Measurements from ENCODE around the gene CCDC32.
"Not testable (repeated sequence)": the region's sequence is repeated elsewhere in the genome, so short reads cannot be mapped to it uniquely, and the experiment has no call there.

Gene CCDC32, protein sequence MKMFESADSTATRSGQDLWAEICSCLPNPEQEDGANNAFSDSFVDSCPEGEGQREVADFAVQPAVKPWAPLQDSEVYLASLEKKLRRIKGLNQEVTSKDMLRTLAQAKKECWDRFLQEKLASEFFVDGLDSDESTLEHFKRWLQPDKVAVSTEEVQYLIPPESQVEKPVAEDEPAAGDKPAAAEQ

DNA sequence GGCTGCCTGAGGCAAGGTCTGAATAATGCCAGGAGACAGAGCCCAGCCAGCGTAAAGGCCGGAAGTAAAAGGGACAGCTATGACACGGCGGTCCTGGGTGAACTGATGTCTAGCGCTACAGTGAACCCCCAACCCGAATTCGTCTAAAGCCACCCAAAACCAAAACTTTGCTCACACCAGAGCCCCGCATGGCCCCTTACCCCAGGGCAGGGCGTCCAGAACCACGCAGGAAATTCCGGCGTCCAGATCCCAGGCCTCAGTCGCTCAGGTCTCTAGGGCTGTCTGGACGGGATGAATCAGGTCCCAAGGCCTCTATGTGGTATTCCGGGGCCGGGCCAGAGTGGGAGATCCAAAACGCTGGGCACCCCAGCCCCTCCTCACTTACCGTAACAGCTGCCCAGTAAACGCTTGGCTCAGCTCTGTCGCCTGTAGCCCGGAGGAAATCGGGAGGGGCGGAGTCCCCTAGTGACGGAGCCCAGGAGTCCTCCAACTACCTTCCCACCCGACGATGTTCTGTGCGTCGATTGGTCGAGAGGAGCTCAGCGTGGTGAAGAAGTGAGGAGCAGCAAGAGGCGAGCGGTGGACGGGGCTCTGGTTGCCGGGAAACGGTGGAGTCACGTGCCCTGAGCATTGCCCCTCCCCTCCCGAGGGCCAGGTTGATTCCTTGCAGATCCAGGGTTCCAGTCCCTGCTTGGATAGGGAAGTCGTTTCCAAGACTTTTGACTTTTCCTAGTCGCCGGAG, at the start of gene CCDC32:
TSS of gene CCDC32 (minus strand) at position 452 of the 742 bp plus-strand sequence. CDS start 2,027 bp downstream, outside the sequence.
- peak; percentile 99 to 100 for DNase-seq

DNA sequence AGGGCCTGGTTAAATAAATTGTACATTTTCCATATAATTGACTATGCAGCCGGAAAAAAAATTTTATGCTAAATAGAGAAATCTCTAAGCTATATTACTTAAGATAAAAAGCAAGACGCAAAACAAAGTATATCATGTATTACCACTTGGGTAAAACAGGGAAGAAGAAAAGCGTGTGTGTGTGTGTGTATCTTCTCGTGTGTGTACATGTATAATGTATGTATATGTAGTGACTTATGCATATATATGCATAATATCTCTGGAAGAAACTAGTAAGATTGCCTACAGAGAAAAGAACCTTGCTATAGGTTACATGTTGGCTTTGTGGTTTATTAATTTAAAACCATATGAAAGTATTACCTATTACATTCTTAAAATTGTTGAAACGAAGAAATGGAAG, 48.2 kb upstream of the CCDC32 start:
- no peak for DNase-seq

DNA sequence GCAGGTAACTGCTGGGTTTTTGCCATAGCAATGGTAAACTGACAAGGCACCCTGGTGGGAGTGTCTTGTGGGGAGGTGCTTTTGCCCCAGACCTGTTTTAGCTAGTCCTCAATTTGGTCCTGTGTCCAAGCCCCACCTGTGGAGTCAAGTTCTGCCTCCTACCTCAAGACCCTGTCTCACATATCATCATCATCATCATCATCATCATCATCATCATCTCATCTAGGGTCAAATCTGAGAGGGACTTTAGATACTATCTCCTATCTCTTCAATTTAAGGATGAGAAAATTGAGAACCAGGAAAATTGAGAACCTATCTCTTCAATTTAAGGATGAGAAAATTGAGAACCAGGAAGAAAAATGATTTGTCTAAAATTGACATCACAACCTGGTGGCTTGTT, 39.1 kb upstream of the CCDC32 start:
- DNase-seq = no peak

DNA sequence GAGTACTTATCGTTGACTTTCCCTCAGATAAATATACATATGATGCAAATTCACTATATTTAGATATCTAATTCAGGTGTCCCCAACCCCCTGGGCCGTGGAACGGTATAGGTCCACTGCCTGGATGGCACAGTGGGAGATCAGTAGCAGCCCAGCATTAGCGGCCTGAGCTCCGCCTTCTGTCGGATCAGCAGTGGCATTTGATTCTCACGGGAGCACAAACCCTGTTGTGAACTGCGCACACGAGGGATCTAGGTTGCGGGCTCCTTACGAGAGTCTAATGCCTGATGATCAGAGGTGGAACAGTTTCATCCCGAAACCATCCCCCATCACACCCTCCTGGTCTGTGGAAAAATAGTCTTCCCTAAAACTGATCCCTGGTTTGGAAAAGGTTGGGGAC, 36.1 kb upstream of the CCDC32 start:
- DNase-seq = no peak

- DNase-seq = no peak
Measured at GRCh38 chr15:40598672-40599071, 33.8 kb upstream of the CCDC32 start.

GRCh38 chr15:40598126-40598525, 33.3 kb upstream of the CCDC32 start:
- DNase-seq = no peak

DNA sequence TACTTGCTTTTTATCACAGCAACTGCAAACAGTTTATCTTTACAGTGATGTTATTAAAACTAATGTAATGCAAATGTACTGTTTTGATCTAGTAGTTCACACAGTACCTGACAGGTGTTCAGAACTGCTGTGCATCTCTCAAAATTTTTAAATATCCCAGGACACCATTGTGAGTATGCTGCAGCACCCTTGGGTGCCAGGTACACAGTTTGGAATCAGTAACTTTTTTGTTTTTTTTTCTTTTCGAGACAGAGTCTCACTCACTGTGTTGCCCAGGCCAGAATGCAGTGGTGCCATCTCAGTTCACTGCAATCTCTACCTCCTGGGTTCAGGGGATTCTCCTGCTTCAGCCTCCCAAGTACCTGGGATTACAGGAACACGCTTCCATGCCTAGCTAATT, 32.2 kb upstream of the CCDC32 start:
- DNase-seq = no peak

DNA sequence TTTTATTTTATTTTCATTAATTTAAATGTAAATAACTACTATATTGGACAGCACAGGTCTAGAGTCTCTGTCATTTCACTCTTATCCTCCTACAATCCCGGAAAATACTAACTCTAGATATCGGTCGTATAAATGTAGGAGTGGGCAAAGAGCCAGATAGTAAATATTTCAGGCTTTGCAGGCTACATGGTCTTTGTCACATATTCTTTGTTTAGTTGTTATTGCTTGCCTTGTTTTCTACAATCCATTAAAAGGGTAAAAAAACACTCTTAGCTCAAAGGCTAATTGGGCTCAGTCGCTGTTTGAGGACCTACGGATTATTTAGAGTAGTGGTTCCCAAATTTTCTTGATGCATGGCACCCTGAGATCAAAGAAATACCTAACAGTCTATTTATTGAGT, 30.9 kb upstream of the CCDC32 start:
- peak; percentile 7 to 48 for DNase-seq

GRCh38 chr15:40595219-40595618, 30.4 kb upstream of the CCDC32 start:
- DNase-seq = no peak

- peak; percentile 68 to 78 for DNase-seq
Measured at GRCh38 chr15:40594429-40594836, 29.6 kb upstream of the CCDC32 start.

- peak; percentile 93 to 95 for DNase-seq
Measured at GRCh38 chr15:40593588-40594428, 29.0 kb upstream of the CCDC32 start, which contains the start of gene KNL1. Gene KNL1 (plus strand): TSS chr15:40594249. CDS start chr15:40602932, 8,683 bp downstream.

- no peak for DNase-seq
Measured at GRCh38 chr15:40593165-40593564, 28.3 kb upstream of the CCDC32 start.

DNA sequence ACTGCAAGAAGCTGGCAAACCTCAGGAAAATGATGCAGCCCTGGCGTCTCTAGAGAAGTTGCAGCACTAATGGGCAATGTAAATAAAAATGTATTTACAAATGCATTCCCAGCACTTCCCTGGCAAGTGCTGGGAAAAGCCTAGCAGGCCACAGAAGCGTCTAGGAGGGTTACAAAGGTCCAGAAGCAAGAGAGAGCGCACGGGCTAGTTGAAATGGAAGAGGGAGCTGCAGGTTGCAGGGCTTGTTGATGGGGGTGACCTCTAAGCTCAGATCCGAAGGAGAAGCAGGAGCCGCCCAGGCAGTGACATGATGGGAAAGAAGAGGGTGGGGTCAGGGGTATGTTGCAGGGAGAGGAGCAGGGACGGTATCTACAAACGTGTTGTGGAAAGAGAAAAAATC, 26.5 kb upstream of the CCDC32 start:
- DNase-seq = no peak

- DNase-seq = no peak
Measured at GRCh38 chr15:40590667-40591050, 25.8 kb upstream of the CCDC32 start.

- DNase-seq = peak in 1 of 2 experiments; percentile 31
Measured at GRCh38 chr15:40584191-40584590, 19.3 kb upstream of the CCDC32 start.

GRCh38 chr15:40582726-40583246, 17.9 kb upstream of the CCDC32 start:
- DNase-seq = peak; percentile 32 to 83

GRCh38 chr15:40581796-40582195, 17.0 kb upstream of the CCDC32 start:
- not testable (repeated sequence) for DNase-seq

GRCh38 chr15:40578892-40579291, 14.1 kb upstream of the CCDC32 start:
- DNase-seq = no peak

DNA sequence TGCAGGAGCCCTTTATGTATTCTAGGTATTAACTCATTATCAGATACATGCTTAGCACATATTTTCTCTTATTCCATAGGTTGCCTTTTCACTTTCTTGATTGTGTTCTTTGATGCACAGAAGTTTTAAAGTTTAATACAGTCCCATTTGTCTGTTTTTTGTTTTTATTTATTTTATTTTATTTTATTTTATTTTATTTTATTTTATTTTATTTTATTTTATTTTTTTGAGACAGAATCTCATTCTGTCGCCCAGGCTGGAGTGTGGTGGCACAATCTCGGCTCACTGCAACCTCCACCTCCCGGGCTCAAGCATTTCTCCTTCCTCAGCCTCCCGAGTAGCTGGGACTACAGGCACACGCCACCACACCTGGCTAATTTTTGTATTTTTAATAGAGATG, 12.1 kb upstream of the CCDC32 start:
- not testable (repeated sequence) for DNase-seq

DNA sequence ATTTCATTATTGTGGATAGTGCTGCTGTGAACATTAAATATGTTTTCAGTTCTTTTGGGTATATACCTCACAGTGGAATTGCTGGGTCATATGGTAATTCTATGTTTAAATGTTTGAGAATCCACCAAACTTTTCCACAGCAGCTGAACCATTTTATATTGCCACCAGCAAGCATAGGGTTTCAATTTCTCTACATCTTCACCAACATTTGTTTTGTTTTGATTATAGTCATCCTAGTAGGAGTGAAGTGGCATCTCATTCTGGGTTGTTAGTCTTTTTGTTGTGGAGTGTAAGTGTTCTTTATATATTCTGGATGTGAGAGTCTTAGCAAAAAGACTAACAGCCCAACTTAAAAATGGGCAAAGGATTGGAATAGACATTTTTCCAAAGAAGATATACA, 10.3 kb upstream of the CCDC32 start:
- no peak for DNase-seq

GRCh38 chr15:40569129-40569953, 4.5 kb upstream of the CCDC32 start, which contains the start of gene RPUSD2:
Gene RPUSD2 (plus strand): TSS chr15:40569299. CDS start chr15:40569338, 39 bp downstream.
- peak; percentile 89 to 93 for DNase-seq

DNA sequence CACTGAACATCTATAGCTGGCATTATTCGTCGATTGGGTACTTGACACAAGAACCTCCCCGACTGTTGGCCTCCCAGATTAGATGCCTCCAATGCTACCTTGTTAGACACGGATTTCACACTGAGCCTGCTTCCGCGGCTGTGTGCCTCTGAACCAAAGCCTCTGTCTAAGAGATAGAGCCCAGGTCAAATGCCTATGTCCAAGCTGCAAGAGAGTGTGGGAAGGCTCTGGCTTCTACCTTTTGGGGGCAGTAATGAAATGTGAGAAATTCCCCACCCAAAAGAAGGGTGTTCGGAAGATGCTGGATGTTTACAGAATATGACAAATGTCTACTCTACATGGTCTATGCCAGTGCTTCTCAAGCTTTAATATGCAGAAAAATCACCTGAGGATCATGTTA, 2.3 kb upstream of the CCDC32 start:
- DNase-seq = no peak

Measured in NCI-H2081 (cell line).